Testis (tissue), 2 donors: ENCODE measurements around the gene RASGRF1.

Source experiments
- CTCF ChIP-seq, 3 experiments: fragments of 450-650 bp in 2 of 3; fragments of 200-600 bp in 1 of 3; sonication (generic) in 1 of 3; IDR thresholded peaks; one replicate each; pipeline ENCODE4 v1.5.1; 2016 to 2019; ENCODE audit warnings: antibody characterized with exemption in 3 of 3, mild to moderate bottlenecking in 2 of 3, moderate library complexity in 1 of 3
- POLR2A ChIP-seq: fragments of 450-650 bp; IDR thresholded peaks from one replicate; pipeline ENCODE4 v1.6.1; 2017; ENCODE audit warnings: antibody characterized with exemption, mild to moderate bottlenecking, moderate library complexity

DNA sequence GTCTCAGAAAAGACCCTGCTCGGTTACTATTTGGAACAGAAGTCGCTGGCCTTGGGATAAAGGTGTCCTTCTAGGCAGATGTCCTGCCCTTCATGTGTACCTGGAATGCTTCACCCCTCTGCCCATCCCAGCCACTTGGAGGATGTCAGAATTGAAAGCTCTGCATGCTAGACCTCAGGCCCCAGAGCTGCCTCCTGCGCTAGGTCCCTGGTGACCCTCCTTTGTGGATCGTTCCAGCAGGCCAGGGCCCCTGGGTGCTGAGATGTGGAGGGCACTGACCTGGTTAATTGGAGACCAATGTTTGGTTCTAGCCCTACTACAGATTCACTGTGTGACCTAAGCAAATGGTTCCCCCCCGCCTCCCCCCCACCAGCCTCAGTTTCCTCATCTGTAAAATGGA lies 143.1 kb downstream of the RASGRF1 start:
- no peak for TF ChIP-seq CTCF (IDR thresholded peaks at IDR 0.05)
- TF ChIP-seq POLR2A, result no peak
